DMS114 treated with DMSO at 0.1 percent for 48 hours (cell line): Measurements from ENCODE around the gene PLIN5.
"Not testable (repeated sequence)": the region's sequence is repeated elsewhere in the genome, so short reads cannot be mapped to it uniquely, and the experiment has no call there.

ENCODE experiments used
- DNase-seq: peaks from one replicate; lab custom pipeline; 2025; ENCODE audit not compliant: unreplicated experiment; lab: John Stamatoyannopoulos, UW

The PLIN5 gene

GRCh38 chr19:4543842-4544647 lies 9.0 kb upstream of the PLIN5 start:
- no peak for DNase-seq

- DNase-seq = no peak
These were observed 8.1 kb upstream of the PLIN5 start for GRCh38 chr19:4542896-4543841.

- DNase-seq = not testable (repeated sequence)
These were observed 6.8 kb upstream of the PLIN5 start for GRCh38 chr19:4541806-4542145.

GRCh38 chr19:4541114-4541805 lies 6.2 kb upstream of the PLIN5 start:
- DNase-seq = no peak

GRCh38 chr19:4539693-4540581 lies 4.9 kb upstream of the PLIN5 start, which contains the start of gene LRG1:
Gene LRG1 (minus strand): TSS chr19:4540036. CDS start chr19:4540013, 23 bp downstream.
- no peak for DNase-seq

GRCh38 chr19:4539169-4539692 lies 4.2 kb upstream of the PLIN5 start:
- DNase-seq = no peak

- DNase-seq = no peak
These were observed 3.6 kb upstream of the PLIN5 start for GRCh38 chr19:4538601-4538954.

GRCh38 chr19:4537953-4538600 lies 3.1 kb upstream of the PLIN5 start:
- DNase-seq = no peak

GRCh38 chr19:4536798-4537197 lies 1.8 kb upstream of the PLIN5 start:
- no peak for DNase-seq

- DNase-seq = no peak
These were observed 1.1 kb downstream of the PLIN5 start for GRCh38 chr19:4533835-4534424.

GRCh38 chr19:4533334-4533733 lies 1.7 kb downstream of the PLIN5 start:
- DNase-seq = no peak

- DNase-seq = no peak
These were observed 3.4 kb downstream of the PLIN5 start for GRCh38 chr19:4531562-4532165.

GRCh38 chr19:4529924-4530522 lies 5.0 kb downstream of the PLIN5 start:
- DNase-seq = no peak

GRCh38 chr19:4528843-4529242 lies 6.2 kb downstream of the PLIN5 start:
- DNase-seq = no peak

- DNase-seq = not testable (repeated sequence)
These were observed 7.6 kb downstream of the PLIN5 start for GRCh38 chr19:4527377-4527776.

- DNase-seq = no peak
These were observed 9.4 kb downstream of the PLIN5 start for GRCh38 chr19:4525563-4526002.

GRCh38 chr19:4524808-4525562 lies 10.0 kb downstream of the PLIN5 start:
- DNase-seq = peak; percentile 17
